NCI-H748 (cell line): ENCODE data around the gene ZCWPW1.
"Not testable (repeated sequence)": the region's sequence is repeated elsewhere in the genome, so short reads cannot be mapped to it uniquely, and the experiment has no call there.

Experiments
- DNase-seq: peaks from one replicate; lab custom pipeline; 2025; ENCODE audit not compliant: unreplicated experiment; lab: John Stamatoyannopoulos, UW

ZCWPW1 gene

DNA sequence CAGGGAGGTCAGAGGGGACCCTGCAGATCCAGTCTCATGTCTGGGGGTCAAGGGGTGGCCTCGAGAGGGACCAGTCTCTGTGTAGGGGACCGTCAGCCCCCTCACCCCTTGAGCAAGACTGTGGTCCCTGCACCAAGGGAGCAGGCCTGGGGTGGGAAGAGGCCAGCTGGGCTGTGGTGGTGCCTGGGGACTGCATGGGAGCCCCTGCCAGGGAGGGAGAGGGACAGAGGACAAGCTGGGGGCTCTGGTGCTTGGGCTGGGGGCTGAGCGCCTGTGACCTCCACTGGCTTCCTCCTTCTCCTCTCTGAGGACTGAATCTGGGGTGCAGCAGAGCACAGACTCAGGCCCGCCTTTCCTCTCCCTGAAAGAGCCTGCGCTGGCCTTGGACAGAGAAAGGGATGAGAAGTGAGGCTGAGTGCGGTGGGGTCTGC is 71.4 kb downstream of the ZCWPW1 start:
- DNase-seq = no peak

DNA sequence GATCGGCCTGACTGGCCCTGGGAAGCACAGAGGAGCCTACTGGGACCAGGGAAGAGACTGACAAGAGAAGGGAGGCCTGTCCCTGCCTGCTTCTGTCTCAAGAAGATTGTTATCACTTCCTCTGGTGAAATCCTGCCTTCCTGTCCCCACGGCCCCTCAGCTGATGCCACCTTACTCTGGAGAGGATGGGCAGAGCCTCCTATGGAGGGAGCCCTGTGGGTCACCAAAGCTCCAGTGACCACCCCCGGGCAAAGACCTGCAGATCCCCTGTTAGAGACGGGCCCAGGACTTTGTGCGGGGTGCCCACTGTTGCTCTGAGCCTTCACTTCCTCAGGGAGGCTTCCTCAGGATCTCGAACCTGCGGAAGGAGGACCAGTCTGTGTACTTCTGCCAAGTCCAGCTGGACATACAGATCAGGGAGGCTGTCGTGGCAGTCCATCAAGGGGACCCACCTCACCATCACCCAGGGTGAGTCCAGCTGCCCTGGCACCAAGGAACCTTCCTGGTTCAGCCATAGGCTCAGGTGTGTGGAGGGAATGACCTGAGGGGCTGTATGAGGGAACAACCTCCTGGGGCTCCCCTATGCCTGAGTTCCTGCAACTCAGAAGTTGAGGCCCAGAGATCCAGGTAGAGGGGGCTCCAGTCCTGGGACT is 72.0 kb downstream of the ZCWPW1 start:
- no peak for DNase-seq

- no peak for DNase-seq
Measured at GRCh38 chr7:100353685-100354330, 74.7 kb downstream of the ZCWPW1 start.

DNA sequence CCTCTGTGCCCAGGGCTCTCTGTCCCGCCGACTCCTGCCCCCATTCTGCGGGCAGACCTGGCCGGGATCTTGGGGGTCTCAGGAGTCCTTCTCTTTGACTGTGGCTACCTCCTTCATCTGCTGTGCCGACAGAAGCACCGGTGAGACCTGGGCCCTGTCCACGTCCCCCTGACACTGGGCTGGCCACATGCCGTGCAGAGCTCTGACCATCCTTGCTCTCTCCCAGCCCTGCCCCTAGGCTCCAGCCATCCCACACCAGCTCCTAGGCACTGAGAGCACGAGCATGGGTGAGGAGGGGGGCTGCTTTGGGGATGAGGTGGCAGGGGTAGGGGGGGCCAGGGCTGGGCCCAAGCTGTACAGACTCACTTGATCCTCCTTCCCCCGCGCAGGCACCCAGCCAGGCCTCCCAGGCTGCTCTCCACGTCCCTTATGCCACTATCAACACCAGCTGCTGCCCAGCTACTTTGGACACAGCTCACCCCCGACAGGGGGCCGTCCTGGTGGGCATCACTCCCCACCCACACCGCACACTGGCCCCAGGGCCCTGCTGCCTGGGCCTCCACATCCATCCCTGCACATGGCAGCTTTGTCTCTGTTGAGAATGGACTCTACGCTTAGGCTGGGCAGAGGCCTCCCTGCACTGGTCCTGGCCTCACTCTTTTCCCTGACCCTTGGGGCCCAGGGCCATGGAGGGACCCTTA is 75.4 kb downstream of the ZCWPW1 start:
- no peak for DNase-seq

GRCh38 chr7:100352230-100352781 is 76.2 kb downstream of the ZCWPW1 start:
- DNase-seq = not testable (repeated sequence)

DNA sequence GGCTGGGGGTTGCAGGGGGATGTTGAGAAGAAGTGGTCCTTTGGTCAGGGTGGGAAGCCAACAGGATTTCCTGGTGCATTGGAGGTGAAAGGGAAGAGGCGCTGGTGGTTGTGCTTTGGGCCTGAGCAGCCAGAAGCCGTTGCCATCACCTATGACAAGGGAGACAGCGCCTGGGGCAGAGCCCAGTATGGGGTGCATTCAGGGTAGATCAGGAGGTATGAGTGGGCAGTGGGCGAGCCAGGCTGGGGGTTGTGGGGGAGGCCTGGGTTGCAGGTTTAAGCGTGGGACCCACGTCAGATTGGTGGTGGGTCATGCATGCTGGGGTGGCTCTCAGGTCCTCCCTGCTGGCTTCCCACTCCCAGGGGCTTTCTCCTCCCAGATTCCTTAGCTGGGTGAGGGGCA is 76.8 kb downstream of the ZCWPW1 start:
- no peak for DNase-seq
